ENCODE data around the gene TUBB2B.

DNA sequence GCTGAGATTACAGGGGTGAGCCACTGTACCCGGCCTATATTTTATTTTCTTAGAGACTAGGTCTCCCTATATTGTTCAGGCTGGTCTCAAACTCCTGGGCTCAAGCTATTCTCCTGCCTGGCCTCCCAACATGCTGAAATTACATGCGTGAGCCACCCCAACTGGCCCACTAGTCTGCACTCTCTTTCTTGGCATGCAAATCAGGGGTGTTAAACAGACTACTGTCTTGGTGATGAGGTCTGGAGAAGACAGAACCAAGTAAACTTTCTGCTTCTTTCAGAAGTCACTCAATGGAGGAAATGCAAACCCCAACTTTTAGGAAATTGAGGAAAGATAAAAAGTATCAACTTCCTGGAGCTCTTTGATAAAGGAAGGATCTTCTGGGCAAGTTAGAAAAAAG is 8.0 kb upstream of the TUBB2B start:
- TF ChIP-seq RFX5 (IDR thresholded peaks at IDR 0.05; ENCODE audit: low read depth, low read length) = no peak
- no peak for TF ChIP-seq NFYB (IDR thresholded peaks at IDR 0.05; ENCODE audit: insufficient read depth, low read depth, low read length)
- no peak for TF ChIP-seq MTA3 (IDR thresholded peaks at IDR 0.05; ENCODE audit: borderline replicate concordance, low read length)
- TF ChIP-seq, protein P1, sequence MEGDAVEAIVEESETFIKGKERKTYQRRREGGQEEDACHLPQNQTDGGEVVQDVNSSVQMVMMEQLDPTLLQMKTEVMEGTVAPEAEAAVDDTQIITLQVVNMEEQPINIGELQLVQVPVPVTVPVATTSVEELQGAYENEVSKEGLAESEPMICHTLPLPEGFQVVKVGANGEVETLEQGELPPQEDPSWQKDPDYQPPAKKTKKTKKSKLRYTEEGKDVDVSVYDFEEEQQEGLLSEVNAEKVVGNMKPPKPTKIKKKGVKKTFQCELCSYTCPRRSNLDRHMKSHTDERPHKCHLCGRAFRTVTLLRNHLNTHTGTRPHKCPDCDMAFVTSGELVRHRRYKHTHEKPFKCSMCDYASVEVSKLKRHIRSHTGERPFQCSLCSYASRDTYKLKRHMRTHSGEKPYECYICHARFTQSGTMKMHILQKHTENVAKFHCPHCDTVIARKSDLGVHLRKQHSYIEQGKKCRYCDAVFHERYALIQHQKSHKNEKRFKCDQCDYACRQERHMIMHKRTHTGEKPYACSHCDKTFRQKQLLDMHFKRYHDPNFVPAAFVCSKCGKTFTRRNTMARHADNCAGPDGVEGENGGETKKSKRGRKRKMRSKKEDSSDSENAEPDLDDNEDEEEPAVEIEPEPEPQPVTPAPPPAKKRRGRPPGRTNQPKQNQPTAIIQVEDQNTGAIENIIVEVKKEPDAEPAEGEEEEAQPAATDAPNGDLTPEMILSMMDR (IDR thresholded peaks at IDR 0.05 in 2 of 3, conservative IDR thresholded peaks at IDR 0.05 in 1 of 3; ENCODE audit: control insufficient read depth in 2 of 3, extremely low read depth in 1 of 3, insufficient read depth in 1 of 3, low read depth in 3 of 3, low read length in 3 of 3) = no peak
- TF ChIP-seq MEF2A (IDR thresholded peaks at IDR 0.05; ENCODE audit: insufficient read depth, low read depth, low read length) = no peak
- TF ChIP-seq YY1 (IDR thresholded peaks at IDR 0.05; ENCODE audit: low read depth, low read length) = no peak
- TF ChIP-seq BMI1 (IDR thresholded peaks at IDR 0.05; ENCODE audit: borderline replicate concordance) = no peak
- no peak for TF ChIP-seq BACH1 (IDR thresholded peaks at IDR 0.05; ENCODE audit: borderline replicate concordance)
- TF ChIP-seq, protein P2, sequence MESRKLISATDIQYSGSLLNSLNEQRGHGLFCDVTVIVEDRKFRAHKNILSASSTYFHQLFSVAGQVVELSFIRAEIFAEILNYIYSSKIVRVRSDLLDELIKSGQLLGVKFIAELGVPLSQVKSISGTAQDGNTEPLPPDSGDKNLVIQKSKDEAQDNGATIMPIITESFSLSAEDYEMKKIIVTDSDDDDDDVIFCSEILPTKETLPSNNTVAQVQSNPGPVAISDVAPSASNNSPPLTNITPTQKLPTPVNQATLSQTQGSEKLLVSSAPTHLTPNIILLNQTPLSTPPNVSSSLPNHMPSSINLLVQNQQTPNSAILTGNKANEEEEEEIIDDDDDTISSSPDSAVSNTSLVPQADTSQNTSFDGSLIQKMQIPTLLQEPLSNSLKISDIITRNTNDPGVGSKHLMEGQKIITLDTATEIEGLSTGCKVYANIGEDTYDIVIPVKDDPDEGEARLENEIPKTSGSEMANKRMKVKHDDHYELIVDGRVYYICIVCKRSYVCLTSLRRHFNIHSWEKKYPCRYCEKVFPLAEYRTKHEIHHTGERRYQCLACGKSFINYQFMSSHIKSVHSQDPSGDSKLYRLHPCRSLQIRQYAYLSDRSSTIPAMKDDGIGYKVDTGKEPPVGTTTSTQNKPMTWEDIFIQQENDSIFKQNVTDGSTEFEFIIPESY (IDR thresholded peaks at IDR 0.05) = no peak
- no peak for TF ChIP-seq SIX5 (IDR thresholded peaks at IDR 0.05; ENCODE audit: low read depth, low read length, severe bottlenecking)
- TF ChIP-seq, protein P3, sequence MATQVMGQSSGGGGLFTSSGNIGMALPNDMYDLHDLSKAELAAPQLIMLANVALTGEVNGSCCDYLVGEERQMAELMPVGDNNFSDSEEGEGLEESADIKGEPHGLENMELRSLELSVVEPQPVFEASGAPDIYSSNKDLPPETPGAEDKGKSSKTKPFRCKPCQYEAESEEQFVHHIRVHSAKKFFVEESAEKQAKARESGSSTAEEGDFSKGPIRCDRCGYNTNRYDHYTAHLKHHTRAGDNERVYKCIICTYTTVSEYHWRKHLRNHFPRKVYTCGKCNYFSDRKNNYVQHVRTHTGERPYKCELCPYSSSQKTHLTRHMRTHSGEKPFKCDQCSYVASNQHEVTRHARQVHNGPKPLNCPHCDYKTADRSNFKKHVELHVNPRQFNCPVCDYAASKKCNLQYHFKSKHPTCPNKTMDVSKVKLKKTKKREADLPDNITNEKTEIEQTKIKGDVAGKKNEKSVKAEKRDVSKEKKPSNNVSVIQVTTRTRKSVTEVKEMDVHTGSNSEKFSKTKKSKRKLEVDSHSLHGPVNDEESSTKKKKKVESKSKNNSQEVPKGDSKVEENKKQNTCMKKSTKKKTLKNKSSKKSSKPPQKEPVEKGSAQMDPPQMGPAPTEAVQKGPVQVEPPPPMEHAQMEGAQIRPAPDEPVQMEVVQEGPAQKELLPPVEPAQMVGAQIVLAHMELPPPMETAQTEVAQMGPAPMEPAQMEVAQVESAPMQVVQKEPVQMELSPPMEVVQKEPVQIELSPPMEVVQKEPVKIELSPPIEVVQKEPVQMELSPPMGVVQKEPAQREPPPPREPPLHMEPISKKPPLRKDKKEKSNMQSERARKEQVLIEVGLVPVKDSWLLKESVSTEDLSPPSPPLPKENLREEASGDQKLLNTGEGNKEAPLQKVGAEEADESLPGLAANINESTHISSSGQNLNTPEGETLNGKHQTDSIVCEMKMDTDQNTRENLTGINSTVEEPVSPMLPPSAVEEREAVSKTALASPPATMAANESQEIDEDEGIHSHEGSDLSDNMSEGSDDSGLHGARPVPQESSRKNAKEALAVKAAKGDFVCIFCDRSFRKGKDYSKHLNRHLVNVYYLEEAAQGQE (IDR thresholded peaks at IDR 0.05; ENCODE audit: low read depth, low read length) = no peak
- TF ChIP-seq NR2C2 (IDR thresholded peaks at IDR 0.05; ENCODE audit: borderline replicate concordance, control insufficient read depth, insufficient read length, low read depth) = no peak
- no peak for TF ChIP-seq TCF7 (IDR thresholded peaks at IDR 0.05; ENCODE audit: borderline replicate concordance)

All from GM12878 (cell line).